CD4-positive, alpha-beta T cell (primary cell): ENCODE data around the gene COL25A1. TPM values are rescaled to one million over a fixed set of nuclear protein-coding genes. Genes with fewer than 3 reads are reported as not detected.

Experiments
- ATAC-seq: fragments of 200-7000 bp; cut with Tn5 transposase; one replicate; pipeline ENCODE4 v1.10.0; 2022; ENCODE audit warnings: mild to moderate bottlenecking; ENCODE audit not compliant: poor library complexity
- CTCF ChIA-PET: fragments of 350-600 bp; sonication (Branson Sonifier 250); formaldehyde crosslinking; loops from one replicate; lab custom pipeline; 2021; ENCODE audit warnings: antibody characterized with exemption, inconsistent platforms; lab: Charles Lee
- POLR2A ChIA-PET: fragments of 350-600 bp; sonication (Branson Sonifier 250); formaldehyde crosslinking; loops from one replicate; lab custom pipeline; 2021; ENCODE audit warnings: antibody characterized with exemption, inconsistent platforms; lab: Charles Lee
- DNase-seq, 14 experiments: peaks; one replicate each; pipeline ENCODE4 v3.0.0-alpha.2; 2013 to 2020; ENCODE audit warnings: mixed read lengths in 2 of 14
- H3K27ac ChIP-seq, 2 donors: one replicate each; pipeline versions ENCODE4 v1.5.1 to v1.7.0; 2013; ENCODE audit warnings: low read length in 2 of 2, low read depth in 1 of 2, mild to moderate bottlenecking in 1 of 2
- H3K27me3 ChIP-seq, 2 experiments: 1 replicate in 1 of 2; 2 replicates in 1 of 2; pipeline versions ENCODE4 v1.6.1 to v1.7.0; 2013; ENCODE audit warnings: low read length in 2 of 2, control low read depth in 1 of 2, mild to moderate bottlenecking in 1 of 2, moderate library complexity in 1 of 2; ENCODE audit not compliant: insufficient read depth in 2 of 2, control insufficient read depth in 1 of 2
- H3K36me3 ChIP-seq: one replicate; pipeline ENCODE4 v1.6.1; 2013; ENCODE audit warnings: low read length, control low read depth; ENCODE audit not compliant: insufficient read depth
- H3K4me1 ChIP-seq: one replicate; pipeline ENCODE4 v1.6.1; 2013; ENCODE audit warnings: low read length, control low read depth; ENCODE audit not compliant: insufficient read depth
- H3K4me3 ChIP-seq: one replicate; pipeline ENCODE4 v1.5.1; 2013; ENCODE audit warnings: mild to moderate bottlenecking, low read length, moderate library complexity
- H3K9me3 ChIP-seq, 2 experiments: 1 replicate in 1 of 2; 2 replicates in 1 of 2; pipeline versions ENCODE4 v1.6.1 to v1.7.0; 2013; ENCODE audit warnings: low read length in 2 of 2, mild to moderate bottlenecking in 2 of 2, control low read depth in 1 of 2, moderate library complexity in 1 of 2; ENCODE audit not compliant: control insufficient read depth in 1 of 2, insufficient read depth in 1 of 2
- H3K27ac Mint-ChIP-seq: one replicate; pipeline ENCODE4 v1.8.0; 2020; ENCODE audit warnings: mixed read lengths
- H3K27me3 Mint-ChIP-seq: one replicate; pipeline ENCODE4 v1.8.0; 2021; ENCODE audit warnings: mixed read lengths
- H3K36me3 Mint-ChIP-seq: one replicate; pipeline ENCODE4 v1.8.0; 2021; ENCODE audit warnings: low read depth, mixed read lengths
- H3K4me1 Mint-ChIP-seq: one replicate; pipeline ENCODE4 v1.8.0; 2021; ENCODE audit warnings: low read depth, mixed read lengths
- H3K4me3 Mint-ChIP-seq: one replicate; pipeline ENCODE4 v1.8.0; 2020; ENCODE audit warnings: mild to moderate bottlenecking, mixed read lengths
- H3K9me3 Mint-ChIP-seq: one replicate; pipeline ENCODE4 v1.8.0; 2020; ENCODE audit warnings: mixed read lengths
- intact Hi-C, 2 experiments: fragments of 100-400 bp; cut with DNase I in 1 of 2; cut with micrococcal nuclease in 1 of 2; formaldehyde crosslinking; loops; one replicate each; pipeline versions ENCODE4 v1.15.1 to v1.9.0; 2023 to 2025; cut with DNase I, micrococcal nuclease
- total RNA-seq, 174 experiments: library from RNA in 2 of 174; stranded (reverse) in 2 of 174; gene quantifications; one replicate each; pipeline ENCODE4 v1.2.3 and lab custom pipeline; 2021 to 2026
- TF ChIP-seq, protein P1 (sequence below): fragments of 200-600 bp; IDR thresholded peaks from one replicate; pipeline ENCODE4 v1.8.0; 2022; ENCODE audit warnings: antibody characterized with exemption, mild to moderate bottlenecking

COL25A1 gene
- total RNA-seq, 2 experiments from 2014 or later = 0.42 TPM; not detected in 1

DNA sequence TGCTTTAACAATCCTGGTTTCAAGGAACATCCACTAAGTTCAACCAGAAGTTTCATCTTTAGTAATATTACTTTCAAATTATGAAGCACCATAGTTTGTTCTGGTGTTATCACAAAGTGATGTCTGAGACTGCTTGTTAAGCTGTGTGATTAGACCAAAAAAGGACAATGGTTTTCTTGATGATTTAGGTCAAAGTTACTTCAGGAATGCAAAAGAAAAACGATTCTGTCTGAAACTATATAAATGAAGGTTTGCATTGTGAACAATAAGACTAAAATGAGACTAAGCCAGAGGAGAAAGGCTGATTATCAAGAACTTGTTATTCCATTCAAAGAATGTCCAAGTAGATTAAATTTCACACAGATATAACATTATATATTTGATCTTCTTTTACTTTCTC, 417.2 kb downstream of the COL25A1 start:
- Histone ChIP-seq H3K27me3 (no peaks in the 10 kb centered on the region), H3K36me3 (no peaks in the 10 kb centered on the region), H3K27ac (no peak overlapping the region), H3K4me1 (no peaks in the 10 kb centered on the region), H3K9me3 (no peaks in the 10 kb centered on the region), H3K4me3 (no peak overlapping the region)
- Mint-ChIP-seq H3K27me3 (no peaks in the 10 kb centered on the region), H3K4me1 (no peaks in the 10 kb centered on the region), H3K9me3 (no peaks in the 10 kb centered on the region), H3K27ac (no peak overlapping the region), H3K36me3 (no peaks in the 10 kb centered on the region), H3K4me3 (no peak overlapping the region)
- TF ChIP-seq, protein P1, sequence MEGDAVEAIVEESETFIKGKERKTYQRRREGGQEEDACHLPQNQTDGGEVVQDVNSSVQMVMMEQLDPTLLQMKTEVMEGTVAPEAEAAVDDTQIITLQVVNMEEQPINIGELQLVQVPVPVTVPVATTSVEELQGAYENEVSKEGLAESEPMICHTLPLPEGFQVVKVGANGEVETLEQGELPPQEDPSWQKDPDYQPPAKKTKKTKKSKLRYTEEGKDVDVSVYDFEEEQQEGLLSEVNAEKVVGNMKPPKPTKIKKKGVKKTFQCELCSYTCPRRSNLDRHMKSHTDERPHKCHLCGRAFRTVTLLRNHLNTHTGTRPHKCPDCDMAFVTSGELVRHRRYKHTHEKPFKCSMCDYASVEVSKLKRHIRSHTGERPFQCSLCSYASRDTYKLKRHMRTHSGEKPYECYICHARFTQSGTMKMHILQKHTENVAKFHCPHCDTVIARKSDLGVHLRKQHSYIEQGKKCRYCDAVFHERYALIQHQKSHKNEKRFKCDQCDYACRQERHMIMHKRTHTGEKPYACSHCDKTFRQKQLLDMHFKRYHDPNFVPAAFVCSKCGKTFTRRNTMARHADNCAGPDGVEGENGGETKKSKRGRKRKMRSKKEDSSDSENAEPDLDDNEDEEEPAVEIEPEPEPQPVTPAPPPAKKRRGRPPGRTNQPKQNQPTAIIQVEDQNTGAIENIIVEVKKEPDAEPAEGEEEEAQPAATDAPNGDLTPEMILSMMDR = no peak
- ATAC-seq (no peak), DNase-seq (no peak)
- ChIA-PET POLR2A (no interaction called here), CTCF (no interaction called here)
- intact Hi-C loops = no loop called here

DNA sequence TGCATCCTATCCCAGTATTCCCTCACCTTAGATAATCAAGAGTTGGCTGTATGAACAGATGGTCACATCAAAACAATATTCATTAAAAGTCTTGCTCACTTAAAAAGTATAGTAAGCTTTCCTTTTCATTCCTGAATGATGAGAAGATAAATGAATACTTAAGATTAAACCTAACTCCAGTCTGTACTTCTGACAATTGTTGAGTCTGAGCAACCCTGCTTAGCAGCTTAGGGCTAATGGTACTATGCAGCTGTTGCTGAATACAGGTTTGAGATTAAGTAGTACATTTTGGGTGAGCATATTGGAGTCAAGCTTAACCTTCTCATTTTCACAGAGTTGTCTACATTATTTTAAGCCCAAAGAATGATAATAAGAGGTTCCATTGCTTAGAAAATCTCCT, 417.9 kb downstream of the COL25A1 start:
- Mint-ChIP-seq H3K4me1 (no peaks in the 10 kb centered on the region), H3K4me3 (no peak overlapping the region), H3K27ac (no peak overlapping the region), H3K9me3 (no peaks in the 10 kb centered on the region), H3K36me3 (no peaks in the 10 kb centered on the region), H3K27me3 (no peaks in the 10 kb centered on the region)
- Histone ChIP-seq H3K27me3 (no peaks in the 10 kb centered on the region), H3K36me3 (no peaks in the 10 kb centered on the region), H3K4me1 (no peaks in the 10 kb centered on the region), H3K27ac (no peak overlapping the region), H3K9me3 (no peaks in the 10 kb centered on the region), H3K4me3 (no peak overlapping the region)
- ChIA-PET CTCF (no interaction called here), POLR2A (no interaction called here)
- intact Hi-C loops = no loop called here
- TF ChIP-seq, protein P1 = no peak
- DNase-seq = no peak
- no peak for ATAC-seq

GRCh38 chr4:108881986-108882385, 420.5 kb downstream of the COL25A1 start:
- intact Hi-C loops = no loop called here
- Histone ChIP-seq H3K36me3 (no peaks in the 10 kb centered on the region), H3K9me3 (no peaks in the 10 kb centered on the region), H3K27me3 (no peaks in the 10 kb centered on the region), H3K27ac (no peak overlapping the region), H3K4me3 (no peak overlapping the region), H3K4me1 (no peaks in the 10 kb centered on the region)
- Mint-ChIP-seq H3K9me3 (no peaks in the 10 kb centered on the region), H3K4me3 (no peak overlapping the region), H3K27me3 (no peaks in the 10 kb centered on the region), H3K27ac (no peak overlapping the region), H3K36me3 (no peaks in the 10 kb centered on the region), H3K4me1 (peaks cover 10% of the 10 kb centered on the region)
- TF ChIP-seq, protein P1 = no peak
- POLR2A ChIA-PET = no interaction called here
- ATAC-seq (no peak), DNase-seq (no peak)
- CTCF ChIA-PET = no interaction called here
